ENCODE results near the gene BST1. TPM values are rescaled to one million over a fixed set of nuclear protein-coding genes. Genes with fewer than 3 reads are reported as not detected.

Gene BST1
- total and polyA plus RNA-seq, 2 experiments from 2014 or later, result 24.3 to 32.6 TPM

GRCh38 chr4:15690020-15690809 lies 12.7 kb upstream of the BST1 start:
- H3K36me3 ChIP-seq (ENCODE audit: low read depth), result peaks cover 20% of the 10 kb centered on the region
- in situ Hi-C loops (cut with MboI), result no loop called here
- H3K9me3 ChIP-seq (ENCODE audit: low read depth), result no peaks in the 10 kb centered on the region
- H3K4me2 ChIP-seq (ENCODE audit: unreplicated experiment), result peak overlapping the region; percentile 68
- peak; percentile 92 for DNase-seq
- no peak overlapping the region for H2AFZ ChIP-seq
- peak overlapping the region; percentile 85 for H3K27ac ChIP-seq
- WGBS, 2 experiments (ENCODE audit: low coverage in 1 of 2, low lambda C conversion rate in 2 of 2, missing lambda C conversion rate in 2 of 2), result 24 to 27% methylated on average over 7 of the region's 7 CpGs
- no peaks in the 10 kb centered on the region; the same call in 1 of the 2 replicates for H3K9me2 ChIP-seq (ENCODE audit: insufficient read depth)
- H3K4me3 ChIP-seq, result peak overlapping the region; percentile 13
- H4K20me1 ChIP-seq (ENCODE audit: insufficient read depth), result no peaks in the 10 kb centered on the region
- TF ChIP-seq EZH2phosphoT487 (IDR thresholded peaks at IDR 0.05; ENCODE audit: insufficient read depth, low read depth), result no peak
- TF ChIP-seq EZH2 (IDR thresholded peaks at IDR 0.05; ENCODE audit: insufficient read depth, poor library complexity, severe bottlenecking), result no peak
- no peaks in the 10 kb centered on the region for H3K27me3 ChIP-seq (replicated peaks; ENCODE audit: insufficient read depth)
- peaks cover 61% of the 10 kb centered on the region for H3K4me1 ChIP-seq (ENCODE audit: insufficient read depth)
- peaks cover 16% of the 10 kb centered on the region for H3K79me2 ChIP-seq (ENCODE audit: insufficient read depth)
- H3F3A ChIP-seq (ENCODE audit: insufficient read depth), result peaks cover 68% of the 10 kb centered on the region
- peak overlapping the region; percentile 52 for H3K9ac ChIP-seq

- Histone ChIP-seq H3K79me2 (ENCODE audit: insufficient read depth) (peaks cover 2% of the 10 kb centered on the region; the same call in 1 of the 2 replicates), H3K9me3 (ENCODE audit: low read depth) (no peaks in the 10 kb centered on the region), H3K27me3 (replicated peaks; ENCODE audit: insufficient read depth) (no peaks in the 10 kb centered on the region), H3K27ac (peak overlapping the region; percentile 85), H3K36me3 (ENCODE audit: low read depth) (peaks cover 12% of the 10 kb centered on the region), H3K4me2 (ENCODE audit: unreplicated experiment) (peak overlapping the region; percentile 68), H3K4me1 (ENCODE audit: insufficient read depth) (peaks cover 71% of the 10 kb centered on the region), H4K20me1 (ENCODE audit: insufficient read depth) (no peaks in the 10 kb centered on the region), H3K4me3 (no peak overlapping the region), H3K9ac (peak overlapping the region; percentile 8; the same call in 1 of the 2 replicates), H3K9me2 (ENCODE audit: insufficient read depth) (no peaks in the 10 kb centered on the region), H3F3A (ENCODE audit: insufficient read depth) (peaks cover 74% of the 10 kb centered on the region), H2AFZ (no peak overlapping the region)
- no peak for TF ChIP-seq EZH2phosphoT487 (IDR thresholded peaks at IDR 0.05; ENCODE audit: insufficient read depth, low read depth)
- TF ChIP-seq EZH2 (IDR thresholded peaks at IDR 0.05; ENCODE audit: insufficient read depth, poor library complexity, severe bottlenecking), result no peak
- DNase-seq, result peak; percentile 79
- 36 to 37% methylated on average over 3 of the region's 3 CpGs for WGBS, 2 experiments (ENCODE audit: low coverage in 1 of 2, low lambda C conversion rate in 2 of 2, missing lambda C conversion rate in 2 of 2)
- in situ Hi-C loops (cut with MboI), result no loop called here
Observed at GRCh38 chr4:15691346-15692135, 11.3 kb upstream of the BST1 start.

GRCh38 chr4:15692602-15693001 lies 10.3 kb upstream of the BST1 start:
- 83 to 94% methylated on average over 2 of the region's 2 CpGs for WGBS, 2 experiments (ENCODE audit: low coverage in 1 of 2, low lambda C conversion rate in 2 of 2, missing lambda C conversion rate in 2 of 2)
- H3K79me2 ChIP-seq (ENCODE audit: insufficient read depth), result no peaks in the 10 kb centered on the region
- H3K4me2 ChIP-seq (ENCODE audit: unreplicated experiment), result no peak overlapping the region
- H3K36me3 ChIP-seq (ENCODE audit: low read depth), result peaks cover 2% of the 10 kb centered on the region; the same call in 1 of the 2 replicates
- H3K9ac ChIP-seq, result no peak overlapping the region
- H3K4me1 ChIP-seq (ENCODE audit: insufficient read depth), result peaks cover 62% of the 10 kb centered on the region
- H3K9me2 ChIP-seq (ENCODE audit: insufficient read depth), result no peaks in the 10 kb centered on the region
- H4K20me1 ChIP-seq (ENCODE audit: insufficient read depth), result no peaks in the 10 kb centered on the region
- H3F3A ChIP-seq (ENCODE audit: insufficient read depth), result peaks cover 63% of the 10 kb centered on the region
- no peak for DNase-seq
- TF ChIP-seq EZH2 (IDR thresholded peaks at IDR 0.05; ENCODE audit: insufficient read depth, poor library complexity, severe bottlenecking) (no peak), EZH2phosphoT487 (IDR thresholded peaks at IDR 0.05; ENCODE audit: insufficient read depth, low read depth) (no peak)
- no peak overlapping the region for H2AFZ ChIP-seq
- in situ Hi-C loops (cut with MboI), result no loop called here
- H3K9me3 ChIP-seq (ENCODE audit: low read depth), result no peaks in the 10 kb centered on the region
- no peak overlapping the region for H3K27ac ChIP-seq
- H3K27me3 ChIP-seq (replicated peaks; ENCODE audit: insufficient read depth), result no peaks in the 10 kb centered on the region
- no peak overlapping the region for H3K4me3 ChIP-seq

- Histone ChIP-seq H3K9me2 (ENCODE audit: insufficient read depth) (no peaks in the 10 kb centered on the region), H3K9me3 (ENCODE audit: low read depth) (no peaks in the 10 kb centered on the region), H3K27ac (peak overlapping the region; percentile 14; the same call in 1 of the 2 replicates), H3K79me2 (ENCODE audit: insufficient read depth) (no peaks in the 10 kb centered on the region), H3K4me2 (ENCODE audit: unreplicated experiment) (no peak overlapping the region), H3K27me3 (replicated peaks; ENCODE audit: insufficient read depth) (no peaks in the 10 kb centered on the region), H3K36me3 (ENCODE audit: low read depth) (no peaks in the 10 kb centered on the region), H4K20me1 (ENCODE audit: insufficient read depth) (no peaks in the 10 kb centered on the region), H2AFZ (no peak overlapping the region), H3F3A (ENCODE audit: insufficient read depth) (peaks cover 47% of the 10 kb centered on the region), H3K9ac (no peak overlapping the region), H3K4me1 (ENCODE audit: insufficient read depth) (peaks cover 52% of the 10 kb centered on the region), H3K4me3 (no peak overlapping the region)
- 97 to 100% methylated on average over 4 of the region's 4 CpGs for WGBS, 2 experiments (ENCODE audit: low coverage in 1 of 2, low lambda C conversion rate in 2 of 2, missing lambda C conversion rate in 2 of 2)
- no peak for DNase-seq
- in situ Hi-C loops (cut with MboI), result no loop called here
- TF ChIP-seq EZH2 (IDR thresholded peaks at IDR 0.05; ENCODE audit: insufficient read depth, poor library complexity, severe bottlenecking) (no peak), EZH2phosphoT487 (IDR thresholded peaks at IDR 0.05; ENCODE audit: insufficient read depth, low read depth) (no peak)
Observed at GRCh38 chr4:15694431-15694830, 8.4 kb upstream of the BST1 start.
